ENCODE data around the gene OIP5. TPM values are rescaled to one million over a fixed set of nuclear protein-coding genes. Genes with fewer than 3 reads are reported as not detected.
"Not testable (repeated sequence)": the region's sequence is repeated elsewhere in the genome, so short reads cannot be mapped to it uniquely, and the experiment has no call there.

Gene OIP5
- total RNA-seq, 1 donor from 2014 or later, result not detected

GRCh38 chr15:41309226-41309905, 23.0 kb downstream of the OIP5 start:
- no peak for ATAC-seq (ENCODE audit: poor library complexity)
- no peak for DNase-seq
- intact Hi-C loops (cut with DNase I), result no loop called here

- intact Hi-C loops (cut with DNase I), result no loop called here
- ATAC-seq (ENCODE audit: poor library complexity) (no peak), DNase-seq (no peak)
Observed at GRCh38 chr15:41307679-41308078, 24.7 kb downstream of the OIP5 start.

GRCh38 chr15:41304149-41304770, 28.1 kb downstream of the OIP5 start:
- ATAC-seq (ENCODE audit: poor library complexity) (no peak), DNase-seq (no peak)
- intact Hi-C loops (cut with DNase I), result no loop called here

DNA sequence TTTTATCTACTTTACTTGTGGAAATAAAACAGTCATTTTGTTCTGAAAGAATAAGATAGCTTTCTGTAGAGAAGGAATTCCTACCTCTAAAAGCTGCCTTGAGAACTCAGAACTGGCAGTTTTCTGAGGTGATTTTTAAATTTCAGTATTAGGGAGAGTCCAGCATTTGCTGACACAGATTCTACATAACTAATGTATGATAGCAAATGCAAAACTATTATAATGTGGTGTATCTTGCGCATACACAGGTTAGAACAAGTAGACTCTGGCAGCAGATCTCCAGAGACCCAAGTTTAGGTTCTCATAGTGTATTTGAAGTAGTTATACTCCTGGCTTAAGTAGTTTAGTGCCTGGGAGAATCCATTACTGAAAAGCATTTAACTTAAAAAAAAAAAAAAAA, 30.8 kb downstream of the OIP5 start:
- intact Hi-C loops (cut with DNase I), result no loop called here
- ATAC-seq (ENCODE audit: poor library complexity), result no peak

GRCh38 chr15:41301139-41301538, 31.3 kb downstream of the OIP5 start:
- ATAC-seq (ENCODE audit: poor library complexity); DNase-seq; intact Hi-C loops (cut with DNase I): not testable (repeated sequence)

More for the DNA sequence above, 30.8 kb downstream of the OIP5 start:
- no peak for DNase-seq

DNA sequence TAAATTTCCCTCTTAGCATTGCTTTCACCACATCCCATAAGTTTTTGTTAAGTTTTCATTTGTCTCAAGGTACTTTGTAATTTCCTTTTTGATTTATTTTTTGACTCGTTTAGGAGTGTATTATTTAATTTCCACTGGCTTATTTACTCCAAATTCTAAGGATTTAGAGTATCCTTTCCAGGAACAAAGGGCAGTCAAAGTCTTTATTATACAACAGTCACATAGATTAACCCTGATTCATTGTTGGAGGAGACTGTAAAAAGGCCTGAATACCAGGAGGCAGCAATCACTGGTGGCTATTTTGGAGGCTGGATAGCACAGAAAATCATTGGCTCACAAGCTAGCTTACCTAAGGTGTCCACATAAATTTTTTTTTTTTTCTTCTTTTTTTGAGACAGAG, 39.9 kb downstream of the OIP5 start:
- ATAC-seq (ENCODE audit: poor library complexity) (no peak), DNase-seq (no peak)
- intact Hi-C loops (cut with DNase I), result no loop called here

DNA sequence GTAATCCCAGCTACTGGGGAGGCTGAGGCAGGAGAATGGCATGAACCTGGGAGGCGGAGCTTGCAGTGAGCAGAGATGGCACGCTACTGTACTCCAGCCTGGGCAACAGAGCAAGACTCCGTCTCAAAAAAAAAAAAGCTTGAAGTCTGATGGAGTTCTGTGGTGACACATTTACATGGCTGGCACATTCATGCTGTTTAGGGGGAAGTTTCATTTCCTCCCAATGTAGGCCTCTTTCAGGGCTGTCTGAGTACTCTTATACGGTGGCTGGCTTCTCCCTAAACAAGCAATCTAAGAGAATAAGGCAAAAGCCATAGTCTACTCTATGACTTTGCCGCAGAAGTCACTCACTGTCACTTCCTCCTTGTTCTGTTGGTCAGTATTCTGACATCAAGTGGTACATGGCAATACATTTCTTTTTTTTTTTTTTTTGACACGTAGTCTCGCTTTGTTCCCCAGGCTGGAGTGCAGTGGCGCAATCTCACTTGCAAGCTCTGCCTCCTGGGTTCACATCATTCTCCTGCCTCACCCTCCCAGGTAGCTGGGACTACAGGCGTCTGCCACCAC, 41.2 kb downstream of the OIP5 start:
- peak; percentile 30 for ATAC-seq (ENCODE audit: poor library complexity)
- intact Hi-C loops (cut with DNase I), result no loop called here
- no peak for DNase-seq

DNA sequence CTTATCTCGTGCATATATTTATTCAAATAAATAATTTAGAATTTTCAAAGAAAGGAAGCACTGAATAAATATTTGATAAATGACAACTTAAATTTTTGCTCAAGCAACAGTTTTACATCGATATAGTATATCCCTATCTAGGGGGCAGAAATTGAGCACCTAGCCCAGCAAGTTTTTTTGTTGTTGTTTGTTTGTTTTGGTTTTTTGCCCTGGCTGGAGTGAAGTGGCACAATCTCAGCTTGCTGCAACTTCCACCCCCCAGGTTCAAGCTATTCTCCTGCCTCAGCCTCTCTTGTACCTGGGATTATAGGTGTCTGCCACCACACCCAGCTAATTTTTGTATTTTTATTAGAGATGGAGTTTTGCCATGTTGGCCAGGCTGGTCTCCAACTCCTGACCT, 42.4 kb downstream of the OIP5 start:
- intact Hi-C loops (cut with DNase I), result no loop called here
- DNase-seq (no peak), ATAC-seq (ENCODE audit: poor library complexity) (no peak)

GRCh38 chr15:41288464-41288863, 43.9 kb downstream of the OIP5 start:
- ATAC-seq (ENCODE audit: poor library complexity), result no peak
- no peak for DNase-seq
- intact Hi-C loops (cut with DNase I), result no loop called here

DNA sequence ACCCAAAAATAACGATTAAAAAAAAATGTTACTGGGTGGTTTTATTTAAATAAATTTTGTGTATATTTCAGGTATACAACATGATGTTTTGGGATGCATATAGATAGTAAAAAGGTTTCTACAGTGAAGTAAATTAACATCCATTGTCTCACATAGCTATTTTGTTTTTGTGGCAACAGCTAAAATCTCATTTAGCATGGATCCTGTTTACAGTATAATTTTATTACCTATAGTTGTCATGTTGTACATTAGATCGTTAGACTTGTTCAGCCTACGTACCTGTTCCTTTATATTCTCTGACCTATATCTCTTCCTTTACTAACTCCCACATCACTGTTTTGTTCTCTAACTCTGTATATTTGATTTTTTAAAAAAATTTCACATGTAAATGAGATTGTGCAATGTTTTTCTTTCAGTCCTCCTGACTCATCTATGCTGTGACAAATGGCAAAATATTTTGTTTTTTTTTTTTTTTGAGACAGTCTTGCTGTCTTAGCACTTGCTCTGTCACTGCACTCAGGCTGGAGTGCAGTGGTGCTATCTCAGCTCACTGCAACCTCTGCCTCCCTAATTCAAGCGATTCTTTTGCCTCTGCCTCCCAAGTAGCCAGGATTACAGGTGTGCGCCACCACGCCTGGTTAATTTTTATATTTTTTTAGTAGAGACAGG, 45.6 kb downstream of the OIP5 start:
- ATAC-seq (ENCODE audit: poor library complexity), result no peak
- intact Hi-C loops (cut with DNase I), result no loop called here
- no peak for DNase-seq

DNA sequence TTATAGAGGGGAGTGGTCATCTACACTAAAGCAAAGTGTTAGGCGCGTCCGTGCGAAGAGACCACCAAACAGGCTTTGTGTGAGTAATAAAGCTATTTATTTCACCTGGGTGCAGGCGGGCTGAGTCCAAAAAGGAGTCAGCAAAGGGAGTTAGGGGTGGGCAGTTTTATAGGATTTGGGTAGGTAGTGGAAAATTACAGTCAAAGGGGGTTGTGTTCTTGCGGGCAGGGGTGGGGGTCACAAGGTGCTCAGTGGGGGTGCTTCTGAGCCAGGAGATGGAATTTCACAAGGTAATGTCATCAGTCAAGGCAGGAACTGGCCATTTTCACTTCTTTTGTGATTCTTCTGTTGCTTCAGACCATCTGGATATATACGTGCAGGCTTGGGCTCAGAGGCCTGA, 47.1 kb downstream of the OIP5 start:
- DNase-seq, result no peak
- ATAC-seq (ENCODE audit: poor library complexity), result no peak
- intact Hi-C loops (cut with DNase I), result no loop called here

- intact Hi-C loops (cut with DNase I), result loop anchor here (5.0 kb wide), 1 partner anchor 52 kb away; the partner anchor contains the start of genes CHP1 and EXD1
- DNase-seq, result no peak
- peak; percentile 54 for ATAC-seq (ENCODE audit: poor library complexity)
Observed at GRCh38 chr15:41284427-41285177, 47.8 kb downstream of the OIP5 start.

DNA sequence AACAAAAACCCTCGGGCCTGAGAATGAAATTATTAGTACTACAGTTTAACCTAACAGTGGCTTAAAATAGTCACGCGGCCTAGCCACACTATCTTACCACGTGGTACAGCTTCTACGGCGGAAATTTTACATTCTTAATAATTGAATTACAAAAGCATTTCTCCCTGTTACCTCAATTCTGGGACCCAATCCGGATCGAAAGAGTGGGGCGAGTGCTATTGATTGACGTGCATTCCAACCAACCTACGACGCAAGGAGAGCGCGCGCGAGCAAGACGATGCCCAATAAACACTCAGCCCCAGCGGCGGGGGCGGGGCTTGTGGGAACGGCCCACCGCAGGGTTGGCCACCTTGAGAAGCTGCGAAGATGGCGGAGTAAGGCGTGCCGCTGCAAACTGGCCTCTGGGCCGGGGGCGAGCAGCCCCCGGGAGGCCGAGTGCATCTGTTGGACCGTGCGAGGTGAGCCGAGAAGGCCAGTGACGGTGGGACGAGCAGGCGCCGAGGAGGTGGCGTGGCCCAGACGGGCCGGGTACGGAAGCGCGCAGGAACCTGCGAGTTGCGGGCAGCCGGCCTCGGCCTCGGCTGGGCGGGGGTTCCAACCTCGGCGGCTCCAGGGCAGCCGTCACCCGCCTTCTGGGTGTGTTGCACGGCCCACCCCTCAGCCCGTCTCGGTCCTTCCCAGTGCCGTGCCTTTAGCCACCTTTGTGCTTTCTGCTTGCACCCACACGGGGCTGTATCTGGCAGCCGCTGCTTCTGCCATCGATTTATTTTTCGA, 48.6 kb downstream of the OIP5 start:
- ATAC-seq (ENCODE audit: poor library complexity) (peak; percentile 99), DNase-seq (peak; percentile 98)
- intact Hi-C loops (cut with DNase I), result loop anchor here (5.0 kb wide), 1 partner anchor 52 kb away; the partner anchor contains the start of genes CHP1 and EXD1

- ATAC-seq (ENCODE audit: poor library complexity); DNase-seq: not testable (repeated sequence)
- intact Hi-C loops (cut with DNase I), result loop anchor here (5.0 kb wide), 1 partner anchor 51 kb away; the partner anchor contains the start of genes CHP1 and EXD1
Observed at GRCh38 chr15:41282980-41283652, 49.3 kb downstream of the OIP5 start.

GRCh38 chr15:41282436-41282835, 50.0 kb downstream of the OIP5 start:
- intact Hi-C loops (cut with DNase I), result loop anchor here (5.0 kb wide), 1 partner anchor 50 kb away; the partner anchor contains the start of genes CHP1 and EXD1
- DNase-seq, result not testable (repeated sequence)

GRCh38 chr15:41281236-41281635, 51.2 kb downstream of the OIP5 start:
- ATAC-seq (ENCODE audit: poor library complexity), result no peak
- intact Hi-C loops (cut with DNase I), result loop anchor here (5.0 kb wide), 1 partner anchor 49 kb away; the partner anchor contains the start of genes CHP1 and EXD1
- DNase-seq, result no peak

More at GRCh38 chr15:41282436-41282835, 50.0 kb downstream of the OIP5 start:
- ATAC-seq (ENCODE audit: poor library complexity), result not testable (repeated sequence)
